ENCODE data around the gene TMEM192.
"Not testable (repeated sequence)": the region's sequence is repeated elsewhere in the genome, so short reads cannot be mapped to it uniquely, and the experiment has no call there.

Gene TMEM192

DNA sequence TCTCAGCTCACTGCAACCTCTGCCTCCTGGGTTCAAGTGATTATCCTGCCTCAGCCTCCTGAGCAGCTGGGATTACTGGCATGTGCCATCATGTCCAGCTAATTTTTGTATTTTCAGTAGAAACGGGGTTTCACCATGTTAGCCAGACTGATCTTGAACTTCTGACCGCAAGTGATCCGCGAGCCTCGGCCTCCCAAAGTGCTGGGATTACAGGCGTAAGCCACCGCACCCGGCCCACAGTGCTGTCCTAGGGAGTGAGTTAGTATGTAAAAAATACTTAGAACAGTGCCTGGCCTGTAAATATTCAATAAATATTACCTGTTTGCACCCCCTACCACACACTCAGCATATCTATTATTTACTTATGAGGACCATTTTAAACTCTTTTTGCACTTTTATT lies 20.5 kb downstream of the TMEM192 start:
- not testable (repeated sequence) for DNase-seq (ENCODE audit: low read depth in 3 of 3)

DNA sequence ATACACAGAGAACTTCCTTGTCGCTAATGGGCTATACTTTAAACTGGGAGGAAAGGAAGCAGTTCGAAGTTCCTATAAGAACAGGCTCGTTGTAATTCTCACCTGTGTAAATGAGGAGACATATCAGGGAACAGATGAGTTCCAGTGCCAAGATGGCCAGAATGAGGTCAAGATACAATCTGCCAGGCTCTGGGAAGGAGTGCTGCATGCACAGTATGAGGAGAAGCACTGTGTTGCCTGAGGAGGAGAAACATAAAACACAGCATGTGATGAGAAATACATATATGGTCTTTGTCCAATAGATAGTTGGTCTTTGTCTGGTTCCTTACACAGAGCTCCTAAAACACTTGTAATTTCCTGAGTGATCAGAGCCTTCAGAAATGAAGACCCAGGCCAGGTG lies 24.3 kb downstream of the TMEM192 start:
- no peak for DNase-seq (ENCODE audit: low read depth in 3 of 3)

DNA sequence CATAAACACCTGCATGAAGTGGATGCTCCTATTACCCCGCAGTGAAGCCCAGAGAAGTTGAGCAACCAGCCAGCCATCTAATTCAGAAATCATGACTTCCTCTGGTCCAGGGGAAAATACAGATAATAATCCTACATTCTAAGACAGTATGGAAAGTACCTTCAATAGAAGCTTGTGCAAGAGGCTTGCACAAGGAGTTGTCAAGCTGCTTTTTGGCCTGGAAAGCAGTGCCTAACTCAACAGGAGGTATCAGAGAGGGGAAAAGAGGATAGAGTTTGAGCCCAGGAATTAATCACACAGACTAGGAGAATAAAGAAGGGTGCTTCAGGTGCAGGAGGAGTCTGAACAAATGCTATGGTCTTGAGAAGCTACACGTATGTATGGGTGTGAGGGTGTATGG lies 26.7 kb downstream of the TMEM192 start:
- DNase-seq (ENCODE audit: low read depth in 3 of 3): no peak

DNA sequence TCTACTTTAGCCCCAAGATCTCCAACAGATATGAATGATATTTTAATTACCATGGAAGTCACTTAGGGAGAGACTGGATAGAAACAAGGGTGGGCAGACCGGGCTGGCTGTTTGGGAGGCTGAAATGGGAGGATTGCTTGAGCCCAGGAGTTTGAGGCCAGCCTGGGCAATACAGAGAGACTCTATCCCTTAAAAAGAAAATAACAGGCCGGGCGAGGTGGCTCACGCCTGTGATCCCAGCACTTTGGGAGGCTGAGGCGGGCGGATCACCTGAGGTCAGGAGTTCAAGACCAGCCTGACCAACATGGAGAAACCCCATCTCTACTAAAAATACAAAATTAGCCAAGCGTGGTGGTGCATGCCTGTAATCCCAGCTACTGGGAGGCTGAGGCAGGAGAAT lies 27.9 kb downstream of the TMEM192 start:
- not testable (repeated sequence) for DNase-seq (ENCODE audit: low read depth in 3 of 3)

DNA sequence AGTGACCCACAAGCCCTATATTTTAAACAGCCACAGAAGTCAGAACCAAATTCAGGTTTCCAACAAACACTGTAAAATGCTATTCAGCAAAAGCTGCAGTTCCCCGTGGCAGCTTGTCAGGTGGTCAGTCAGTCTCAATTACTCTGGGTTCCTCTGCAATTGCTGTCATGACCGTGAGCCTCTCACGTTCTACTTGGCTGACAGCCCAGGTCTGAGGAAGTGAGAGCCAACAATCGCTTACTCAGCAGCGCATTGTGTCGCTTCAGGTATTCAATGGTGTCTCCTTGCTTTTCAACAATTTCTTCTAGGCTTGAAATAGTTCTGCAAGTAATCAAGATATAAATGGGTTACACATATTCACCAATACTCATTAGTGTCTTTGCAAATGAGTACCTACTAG lies 33.2 kb downstream of the TMEM192 start:
- DNase-seq (ENCODE audit: low read depth in 3 of 3): no peak

DNA sequence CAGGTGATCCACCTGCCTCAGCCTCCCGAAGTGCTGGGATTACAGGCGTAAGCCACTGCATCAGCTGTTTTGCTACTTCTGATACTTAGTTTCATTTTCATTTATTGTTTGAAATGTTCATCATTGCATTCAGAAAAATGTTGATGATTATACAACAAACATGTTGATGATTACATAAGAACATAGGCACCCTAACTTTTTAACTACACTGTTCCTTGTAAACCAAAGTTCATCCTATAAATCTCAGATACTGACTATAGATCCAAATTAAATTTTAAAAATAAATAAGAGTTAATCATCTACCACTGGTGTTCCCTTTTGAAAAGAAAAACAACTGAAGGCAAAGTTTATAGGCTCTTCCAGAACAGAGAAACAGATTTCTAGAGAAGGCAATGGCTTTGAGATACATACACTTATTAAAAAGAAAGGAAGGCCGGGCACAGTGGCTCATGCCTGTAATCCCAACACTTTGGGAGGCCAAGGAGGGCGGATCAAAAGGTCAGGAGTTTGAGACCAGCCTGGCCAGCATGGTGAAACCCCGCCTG lies 35.6 kb downstream of the TMEM192 start:
- DNase-seq (ENCODE audit: low read depth in 3 of 3): no peak

DNA sequence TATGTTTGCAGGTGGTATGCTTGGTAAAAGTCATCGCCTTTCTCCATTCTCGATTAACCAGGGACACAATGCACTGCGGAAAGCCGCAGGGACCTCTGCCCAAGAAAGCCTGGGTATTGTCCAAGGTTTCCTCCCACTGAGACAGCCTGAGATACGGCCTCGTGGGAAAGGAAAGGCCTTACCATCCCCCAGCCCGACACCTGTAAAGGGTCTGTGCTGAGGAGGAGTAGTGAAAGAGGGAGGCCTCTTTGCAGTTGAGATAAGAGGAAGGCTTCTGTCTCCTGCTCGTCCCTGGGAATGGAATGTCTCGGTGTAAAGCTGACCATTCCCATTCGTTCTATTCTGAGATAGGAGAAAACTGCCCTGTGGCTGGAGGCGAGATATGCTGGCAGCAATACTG lies 39.3 kb downstream of the TMEM192 start:
- DNase-seq (ENCODE audit: low read depth in 3 of 3): not testable (repeated sequence)

DNA sequence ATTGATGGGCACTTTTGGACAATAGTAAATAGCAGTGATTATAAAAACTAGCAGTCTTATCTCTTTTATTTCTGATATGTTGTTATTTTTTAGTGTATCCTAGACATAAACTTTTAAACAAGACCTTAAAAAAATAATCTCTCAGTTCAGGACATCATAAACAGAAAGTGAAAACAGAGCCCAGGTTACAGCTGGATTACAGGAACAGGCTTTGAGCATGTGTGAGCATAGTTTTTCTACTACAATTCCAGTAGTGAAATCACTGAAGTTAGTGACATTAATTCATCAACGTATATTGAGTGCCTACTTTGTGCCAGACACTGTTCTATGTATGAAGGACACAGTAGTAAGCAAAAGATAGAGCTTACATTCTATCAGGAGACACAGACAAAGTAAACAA lies 42.1 kb downstream of the TMEM192 start:
- DNase-seq (ENCODE audit: low read depth in 3 of 3): no peak

DNA sequence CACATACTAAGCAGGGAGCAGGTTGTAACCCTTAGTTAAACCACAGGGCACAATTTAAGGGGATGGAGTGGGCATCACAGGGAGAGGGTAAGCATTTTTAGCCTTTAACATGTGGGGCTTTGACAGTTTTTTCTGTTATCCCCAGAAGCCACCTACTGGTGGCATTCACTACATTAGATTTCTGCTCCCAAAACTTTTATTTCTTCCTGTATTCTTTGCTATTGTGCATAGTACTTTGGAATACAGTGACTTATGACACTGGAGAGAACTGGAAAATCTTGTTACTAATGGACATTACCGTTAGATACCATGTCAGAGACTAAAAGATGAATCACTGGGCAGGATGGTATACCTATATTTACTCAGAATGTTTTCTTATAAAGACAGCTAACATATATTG lies 51.7 kb downstream of the TMEM192 start:
- no peak for DNase-seq (ENCODE audit: low read depth in 3 of 3)

DNA sequence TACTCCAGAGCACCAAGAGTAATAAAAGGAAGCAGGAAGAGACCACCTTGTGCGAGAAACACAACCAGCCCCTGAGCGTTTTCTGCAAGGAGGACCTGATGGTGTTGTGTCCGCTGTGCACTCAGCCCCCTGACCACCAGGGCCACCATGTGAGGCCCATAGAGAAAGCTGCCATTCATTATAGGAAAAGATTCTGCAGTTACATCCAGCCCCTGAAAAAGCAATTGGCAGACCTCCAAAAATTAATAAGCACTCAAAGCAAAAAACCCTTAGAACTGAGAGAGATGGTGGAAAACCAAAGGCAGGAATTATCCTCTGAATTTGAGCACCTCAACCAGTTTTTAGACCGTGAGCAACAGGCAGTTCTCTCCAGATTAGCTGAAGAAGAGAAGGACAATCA lies 53.3 kb downstream of the TMEM192 start:
- no peak for DNase-seq (ENCODE audit: low read depth in 3 of 3)

DNA sequence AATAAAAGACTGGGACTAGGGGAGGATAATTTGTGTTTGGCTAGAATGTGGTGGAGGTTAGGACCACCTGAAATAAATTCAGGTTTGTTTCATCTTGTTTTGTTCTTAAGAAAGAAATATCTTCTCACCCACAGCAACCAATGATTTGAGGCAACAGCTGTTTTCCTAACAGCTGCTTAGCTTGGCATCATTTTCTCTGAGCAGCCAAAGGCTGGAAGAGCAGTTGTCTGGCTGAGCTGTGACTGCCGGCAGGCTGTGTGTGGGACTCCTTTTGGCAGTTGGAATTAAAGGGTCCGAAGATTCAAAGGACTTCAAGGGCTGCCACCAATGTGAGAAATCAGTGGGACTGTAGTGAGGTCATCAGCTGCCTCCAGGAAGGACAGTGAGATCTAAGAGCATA lies 54.0 kb downstream of the TMEM192 start:
- no peak for DNase-seq (ENCODE audit: low read depth in 3 of 3)

DNA sequence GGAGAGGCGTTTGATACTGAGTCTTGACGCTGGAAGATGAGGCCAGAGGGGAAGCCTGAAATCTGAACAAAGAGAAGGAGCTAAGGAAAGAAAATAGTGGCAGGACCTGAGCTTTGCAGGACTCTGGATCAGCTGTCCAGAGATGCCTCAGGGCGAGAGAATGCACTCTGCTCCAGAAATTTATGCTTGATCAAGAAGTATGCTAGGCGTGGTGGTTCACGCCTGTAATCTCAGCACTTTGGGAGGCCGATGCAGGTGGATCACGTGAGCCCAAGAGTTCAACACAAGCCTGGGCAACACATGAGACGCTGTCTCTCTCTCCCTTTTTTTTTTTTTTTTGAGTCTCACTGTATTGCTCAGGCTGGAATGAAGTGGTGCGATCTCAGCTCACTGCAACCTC lies 57.1 kb downstream of the TMEM192 start:
- DNase-seq (ENCODE audit: low read depth in 3 of 3): no peak

DNA sequence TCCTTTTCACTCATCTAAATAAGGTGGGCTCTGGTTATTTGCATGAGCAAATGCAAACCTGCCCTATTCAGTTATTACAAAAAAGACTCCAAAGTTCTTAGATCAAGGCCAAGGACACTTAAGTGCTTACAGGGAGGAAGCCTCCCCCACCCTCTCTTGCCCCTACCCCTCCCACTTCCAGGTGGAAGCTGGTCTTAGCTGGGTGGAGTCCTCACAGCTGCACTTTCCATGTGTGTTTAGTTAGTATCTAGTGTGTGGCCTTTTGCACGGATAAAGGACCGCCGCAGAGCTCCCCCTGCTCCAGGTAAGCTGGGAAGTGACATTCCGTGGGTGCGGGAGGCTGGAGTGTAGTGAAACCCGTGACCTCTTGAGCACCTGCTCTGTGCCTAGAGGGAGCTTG lies 59.0 kb downstream of the TMEM192 start, which contains the start of gene TRIM75:
Gene TRIM75 (plus strand): TSS at position 222 of the 400 bp plus-strand sequence. CDS start 5,282 bp downstream, outside the sequence.
- DNase-seq (ENCODE audit: low read depth in 3 of 3): no peak

DNA sequence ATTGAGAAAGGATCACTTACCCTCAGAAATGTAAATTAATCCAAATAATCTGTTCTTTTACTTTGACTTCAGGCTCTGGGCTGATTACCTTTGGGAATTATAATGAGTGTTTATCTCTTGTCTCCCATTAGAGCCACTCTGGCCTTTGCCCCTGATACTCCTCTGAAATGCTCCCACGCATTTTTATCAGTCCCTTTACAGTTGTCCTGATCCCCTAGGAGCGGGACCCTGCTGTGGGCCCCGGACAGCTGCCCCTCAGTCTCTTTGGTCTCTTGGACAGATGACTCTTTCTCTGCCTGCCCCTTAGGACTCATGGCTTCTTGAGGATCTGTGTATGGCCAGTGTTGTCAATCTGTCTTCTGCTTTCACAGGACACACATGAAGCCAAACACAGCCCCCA lies 60.0 kb downstream of the TMEM192 start:
- DNase-seq (ENCODE audit: low read depth in 3 of 3): no peak

DNA sequence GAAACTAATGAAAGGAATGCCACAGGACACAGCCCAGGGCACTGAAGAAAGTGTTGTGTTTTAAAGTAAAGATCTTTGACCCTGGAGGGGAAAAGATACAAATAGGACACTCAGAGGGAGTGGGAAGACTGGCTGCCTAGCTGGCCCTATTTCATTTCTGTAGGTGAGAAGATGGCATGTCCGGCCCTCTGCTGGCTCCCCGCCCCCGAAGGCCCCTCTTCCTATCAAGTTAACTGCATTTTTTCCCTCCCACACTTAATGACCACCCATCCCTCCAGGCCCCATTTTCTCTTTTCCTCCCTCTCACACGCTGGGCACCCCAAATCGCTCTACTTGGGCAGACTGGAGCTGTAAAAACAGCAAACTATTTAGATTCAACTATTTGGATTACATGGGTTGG lies 64.5 kb downstream of the TMEM192 start:
- DNase-seq (ENCODE audit: low read depth in 3 of 3): no peak

DNA sequence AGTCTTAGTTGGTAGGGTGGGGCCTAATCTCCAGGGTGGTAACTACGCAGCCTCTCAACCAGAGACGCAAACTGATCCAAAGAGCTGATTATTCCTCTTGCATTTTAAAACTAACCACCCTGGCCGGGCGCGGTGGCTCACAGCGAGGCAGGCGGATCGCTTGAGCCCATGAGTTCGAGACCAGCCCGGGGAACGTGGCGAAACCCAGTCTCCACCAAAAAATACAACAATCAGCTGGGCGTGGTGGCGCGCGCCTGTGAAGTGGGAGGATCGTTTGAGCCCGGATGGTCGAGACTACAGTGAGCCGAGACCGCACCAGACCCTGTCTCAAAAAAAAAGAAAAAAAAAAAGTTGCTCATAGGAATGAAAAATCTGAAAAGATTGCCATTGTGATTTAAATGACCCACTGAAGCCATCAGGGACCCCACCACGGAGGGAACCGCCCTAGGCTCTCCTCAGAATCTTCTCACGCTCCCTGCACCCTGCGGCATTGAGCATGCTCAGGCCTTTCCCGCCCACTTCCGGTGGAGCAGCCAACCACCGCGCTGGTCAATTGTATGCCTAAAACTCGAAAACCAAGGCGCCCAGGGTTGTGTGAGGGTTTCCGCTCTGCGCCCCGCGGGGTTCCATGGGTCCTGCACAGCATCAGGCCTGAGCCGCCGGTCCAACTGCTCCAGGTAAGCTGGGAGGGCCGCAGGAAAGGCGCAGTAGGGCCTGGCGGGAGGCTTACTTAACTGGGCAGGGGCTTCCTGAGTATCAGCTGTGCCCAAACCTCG lies 81.0 kb downstream of the TMEM192 start, which contains the start of gene TRIM60:
Gene TRIM60 (plus strand): TSS at position 564 of the 776 bp plus-strand sequence. CDS start 8,074 bp downstream, outside the sequence.
- no peak for DNase-seq (ENCODE audit: low read depth in 3 of 3)

DNA sequence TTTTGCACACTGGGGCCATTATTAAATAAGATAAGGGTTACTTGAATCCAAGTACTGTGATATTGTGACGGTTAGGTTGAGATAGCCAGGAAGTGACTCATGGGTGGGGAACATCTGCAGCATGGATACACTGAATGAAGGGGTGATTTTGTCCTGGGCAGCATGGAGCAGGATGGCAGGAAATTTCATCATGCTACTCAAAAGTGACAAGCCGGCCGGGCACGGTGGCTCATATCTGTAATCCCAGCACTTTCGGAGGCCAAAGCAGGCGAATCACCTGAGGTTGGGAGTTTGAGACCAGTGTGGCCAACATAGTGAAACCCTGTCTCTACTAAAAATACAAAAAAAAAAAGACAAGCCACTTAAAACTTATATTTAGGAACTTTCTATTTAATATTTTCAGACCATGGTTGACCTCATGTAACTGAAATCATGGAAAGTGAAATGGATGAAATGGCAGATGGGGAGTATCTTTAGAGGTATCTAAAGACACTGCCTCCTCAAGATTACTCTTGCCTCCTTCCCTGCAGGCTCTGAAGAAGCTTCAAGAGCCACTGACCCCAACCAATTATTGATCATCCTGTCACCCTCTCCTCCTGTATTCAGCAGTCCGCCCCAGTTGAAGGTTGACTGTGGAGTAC lies 84.8 kb downstream of the TMEM192 start:
- no peak for DNase-seq (ENCODE audit: low read depth in 3 of 3)

DNA sequence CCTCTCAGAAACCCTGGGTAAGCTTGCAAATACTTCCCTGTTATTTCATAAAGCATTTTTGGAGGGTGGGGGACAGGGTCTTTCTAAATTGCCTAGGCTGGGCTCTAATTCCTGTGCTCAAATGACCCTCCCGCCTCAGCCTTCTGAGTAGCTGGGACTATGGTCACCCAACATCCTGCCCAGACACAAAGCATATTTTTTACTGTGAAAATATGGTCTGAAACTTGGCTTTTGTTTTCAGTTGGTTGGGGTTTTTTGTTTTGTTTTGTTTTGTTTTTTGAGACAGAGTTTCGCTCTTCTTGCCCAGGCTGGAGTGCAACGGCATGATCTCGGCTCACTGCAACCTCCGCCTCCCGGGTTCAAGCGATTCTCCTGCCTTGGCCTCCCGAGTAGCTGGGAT lies 86.9 kb downstream of the TMEM192 start:
- DNase-seq (ENCODE audit: low read depth in 3 of 3): not testable (repeated sequence)
